MCF 10A (cell line): ENCODE results near the gene MAST2. TPM values are rescaled to one million over a fixed set of nuclear protein-coding genes. Genes with fewer than 3 reads are reported as not detected.

Experiments used
- BruUV-seq: library from RNA; stranded (reverse); fragments of 400-500 nt; replicated peaks from 2 replicates; lab custom pipeline; 2021; lab: Mats Ljungman, UMichigan
- CTCF ChIA-PET: fragments of 300-600 bp; sonication (Branson Sonifier 250); formaldehyde crosslinking; extraction: SDS; loops from one replicate; lab custom pipeline; 2021; ENCODE audit warnings: antibody characterized with exemption, inconsistent platforms; lab: Yijun Ruan, JAX
- POLR2A ChIA-PET: fragments of 300-600, 350-650 bp; sonication (Branson Sonifier 250); formaldehyde crosslinking; extraction: SDS; loops from one replicate; lab custom pipeline; 2020; ENCODE audit warnings: antibody characterized with exemption, inconsistent platforms; lab: Yijun Ruan, JAX
- DNase-seq: peaks from one replicate; pipeline ENCODE4 v3.0.0-alpha.2; 2018; ENCODE audit not compliant: unreplicated experiment
- H3K27ac Mint-ChIP-seq: one replicate; pipeline ENCODE4 v1.8.0; 2022; ENCODE audit warnings: mild to moderate bottlenecking, low read depth, mixed read lengths; ENCODE audit not compliant: unreplicated experiment
- H3K27me3 Mint-ChIP-seq: one replicate; pipeline ENCODE4 v1.8.0; 2022; ENCODE audit warnings: mixed read lengths; ENCODE audit not compliant: insufficient read depth, unreplicated experiment
- H3K36me3 Mint-ChIP-seq: one replicate; pipeline ENCODE4 v1.8.0; 2022; ENCODE audit warnings: mild to moderate bottlenecking, moderate library complexity, mixed read lengths; ENCODE audit not compliant: insufficient read depth, unreplicated experiment
- H3K4me1 Mint-ChIP-seq: one replicate; pipeline ENCODE4 v1.8.0; 2022; ENCODE audit warnings: mixed read lengths; ENCODE audit not compliant: insufficient read depth, unreplicated experiment
- H3K4me3 Mint-ChIP-seq: one replicate; pipeline ENCODE4 v1.8.0; 2022; ENCODE audit warnings: mild to moderate bottlenecking, moderate library complexity, mixed read lengths; ENCODE audit not compliant: unreplicated experiment
- H3K9me3 Mint-ChIP-seq: one replicate; pipeline ENCODE4 v1.8.0; 2022; ENCODE audit warnings: mixed read lengths; ENCODE audit not compliant: unreplicated experiment
- intact Hi-C: fragments of 100-400 bp; cut with micrococcal nuclease; formaldehyde crosslinking; loops from 2 replicates; pipeline ENCODE4 v1.14.1; 2022
- total RNA-seq: library from RNA; stranded (reverse); gene quantifications from 2 replicates; pipeline ENCODE4 v1.2.3, GENCODE V29; 2022
- TF ChIP-seq, protein P1 (sequence below): fragments of 200-600 bp; IDR thresholded peaks from one replicate; pipeline ENCODE4 v1.8.0; 2022; ENCODE audit warnings: antibody characterized with exemption, mild to moderate bottlenecking; ENCODE audit not compliant: unreplicated experiment

The MAST2 gene
- total RNA-seq, 1 experiment from 2014 or later = 33.3 TPM

GRCh38 chr1:45913183-45913683, 109.8 kb downstream of the MAST2 start:
- DNase-seq = peak; percentile 21
- intact Hi-C loops = no loop called here
- H3K9me3 Mint-ChIP-seq = no peaks in the 10 kb centered on the region
- CTCF ChIA-PET = no interaction called here
- POLR2A ChIA-PET = interaction anchor here (0.8 to 2.9 kb wide), 9 partner anchors 9 to 269 kb away, joined by 3 to 7 read pairs (median 5); no protein-coding TSS in a partner anchor
- no peaks in the 10 kb centered on the region for H3K27me3 Mint-ChIP-seq
- peak overlapping the region; percentile 12 for H3K4me3 Mint-ChIP-seq
- H3K27ac Mint-ChIP-seq = peak overlapping the region; percentile 14
- TF ChIP-seq, protein P1, sequence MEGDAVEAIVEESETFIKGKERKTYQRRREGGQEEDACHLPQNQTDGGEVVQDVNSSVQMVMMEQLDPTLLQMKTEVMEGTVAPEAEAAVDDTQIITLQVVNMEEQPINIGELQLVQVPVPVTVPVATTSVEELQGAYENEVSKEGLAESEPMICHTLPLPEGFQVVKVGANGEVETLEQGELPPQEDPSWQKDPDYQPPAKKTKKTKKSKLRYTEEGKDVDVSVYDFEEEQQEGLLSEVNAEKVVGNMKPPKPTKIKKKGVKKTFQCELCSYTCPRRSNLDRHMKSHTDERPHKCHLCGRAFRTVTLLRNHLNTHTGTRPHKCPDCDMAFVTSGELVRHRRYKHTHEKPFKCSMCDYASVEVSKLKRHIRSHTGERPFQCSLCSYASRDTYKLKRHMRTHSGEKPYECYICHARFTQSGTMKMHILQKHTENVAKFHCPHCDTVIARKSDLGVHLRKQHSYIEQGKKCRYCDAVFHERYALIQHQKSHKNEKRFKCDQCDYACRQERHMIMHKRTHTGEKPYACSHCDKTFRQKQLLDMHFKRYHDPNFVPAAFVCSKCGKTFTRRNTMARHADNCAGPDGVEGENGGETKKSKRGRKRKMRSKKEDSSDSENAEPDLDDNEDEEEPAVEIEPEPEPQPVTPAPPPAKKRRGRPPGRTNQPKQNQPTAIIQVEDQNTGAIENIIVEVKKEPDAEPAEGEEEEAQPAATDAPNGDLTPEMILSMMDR = no peak
- no TSS peak for BruUV-seq
- peaks cover 14% of the 10 kb centered on the region for H3K4me1 Mint-ChIP-seq
- H3K36me3 Mint-ChIP-seq = no peaks in the 10 kb centered on the region

DNA sequence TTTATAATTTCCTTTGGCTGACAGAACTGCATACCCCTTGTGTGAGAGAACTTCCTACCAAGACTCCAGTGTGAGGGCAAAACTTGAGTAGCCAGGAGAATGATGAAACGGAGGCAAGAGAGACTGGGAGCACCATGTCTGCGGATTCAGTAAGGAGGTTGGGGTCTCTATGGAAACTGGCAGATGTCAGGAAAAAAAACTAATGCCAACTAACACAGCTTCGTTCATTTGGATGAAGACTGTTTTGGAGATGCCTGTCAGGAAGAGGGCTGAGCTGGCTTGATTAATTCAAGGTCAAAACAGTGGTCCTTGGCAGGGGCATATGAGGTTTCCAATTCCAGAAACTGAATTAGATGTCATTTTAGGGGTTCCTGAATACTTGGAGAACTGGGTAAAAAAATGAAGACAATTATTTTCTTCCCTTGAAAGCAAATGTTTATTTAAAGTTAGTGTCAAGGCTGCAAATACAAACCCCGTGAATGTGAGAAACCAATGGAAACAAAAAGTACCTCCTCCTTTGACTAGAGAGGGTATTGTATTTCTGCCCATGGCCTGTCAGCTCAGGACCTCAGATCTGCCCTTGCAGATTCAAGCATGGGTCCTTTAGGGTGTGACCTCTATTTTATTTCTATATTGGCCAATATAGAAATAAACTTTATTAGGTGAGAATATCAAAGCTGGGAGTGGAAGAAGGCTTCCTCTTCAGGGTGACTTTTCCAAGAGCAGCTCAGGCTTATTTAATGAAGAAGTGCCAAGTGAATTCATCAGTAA, 110.5 kb downstream of the MAST2 start:
- intact Hi-C loops = no loop called here
- ChIA-PET CTCF (interaction anchor here (0.8 to 1.0 kb wide), 2 partner anchors 12 to 15 kb away, joined by 3 read pairs; no protein-coding TSS in a partner anchor), POLR2A (interaction anchor here (0.9 to 2.9 kb wide), 6 partner anchors 9 to 268 kb away, joined by 3 to 7 read pairs (median 5); no protein-coding TSS in a partner anchor)
- TF ChIP-seq, protein P1 = no peak
- H3K27me3 Mint-ChIP-seq = no peaks in the 10 kb centered on the region
- H3K4me1 Mint-ChIP-seq = peaks cover 14% of the 10 kb centered on the region
- peak overlapping the region; percentile 14 for H3K27ac Mint-ChIP-seq
- no peaks in the 10 kb centered on the region for H3K9me3 Mint-ChIP-seq
- DNase-seq = no peak
- no TSS peak for BruUV-seq
- H3K4me3 Mint-ChIP-seq = no peak overlapping the region
- no peaks in the 10 kb centered on the region for H3K36me3 Mint-ChIP-seq

DNA sequence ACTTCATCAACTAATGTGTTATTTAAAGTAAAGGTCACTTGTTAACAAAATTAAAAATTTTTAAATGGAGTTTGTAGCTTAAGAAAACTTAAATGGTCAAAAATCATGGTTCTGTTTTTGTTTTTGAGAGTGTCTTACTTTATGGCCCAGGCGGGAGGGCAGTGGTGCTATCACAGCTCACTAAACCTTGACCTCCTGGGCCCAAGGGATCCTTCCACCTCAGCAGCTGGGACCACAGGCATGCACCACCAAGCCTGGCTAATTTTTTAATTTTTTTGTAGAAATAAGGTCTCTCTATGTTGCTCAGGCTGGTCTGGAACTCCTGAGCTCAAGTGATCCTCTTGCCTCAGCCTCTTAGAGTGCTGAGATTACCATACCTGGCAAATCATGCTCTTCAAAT, 111.4 kb downstream of the MAST2 start:
- no peak overlapping the region for H3K27ac Mint-ChIP-seq
- H3K9me3 Mint-ChIP-seq = no peaks in the 10 kb centered on the region
- no peaks in the 10 kb centered on the region for H3K27me3 Mint-ChIP-seq
- BruUV-seq = no TSS peak
- CTCF ChIA-PET = no interaction called here
- no peak overlapping the region for H3K4me3 Mint-ChIP-seq
- TF ChIP-seq, protein P1 = no peak
- intact Hi-C loops = no loop called here
- H3K36me3 Mint-ChIP-seq = no peaks in the 10 kb centered on the region
- no peak for DNase-seq
- peaks cover 14% of the 10 kb centered on the region for H3K4me1 Mint-ChIP-seq
- POLR2A ChIA-PET = interaction anchor here (0.7 to 2.9 kb wide), 2 partner anchors 10 to 24 kb away, joined by 3 to 7 read pairs; no protein-coding TSS in a partner anchor

DNA sequence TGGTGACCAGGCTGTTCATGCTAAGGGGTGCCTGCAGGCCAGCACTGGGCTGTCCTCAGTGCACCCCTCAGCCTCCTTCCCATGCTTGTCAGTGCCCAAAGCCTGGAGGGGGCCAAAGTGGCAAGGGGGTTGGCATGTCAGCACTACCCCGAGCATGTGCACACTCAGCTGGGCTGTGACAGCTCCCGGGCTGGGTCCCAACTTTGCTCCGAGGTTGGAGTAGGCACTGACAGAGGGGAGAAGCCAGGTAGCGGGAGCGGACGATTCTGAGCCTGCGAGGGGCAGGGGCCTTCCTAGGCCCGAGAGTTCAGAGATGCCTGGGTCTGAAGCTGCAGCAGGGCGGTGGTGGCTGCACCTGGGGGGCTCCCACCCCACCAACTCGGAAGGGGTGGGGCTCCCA, 119.0 kb downstream of the MAST2 start:
- H3K27ac Mint-ChIP-seq = no peak overlapping the region
- TF ChIP-seq, protein P1 = no peak
- no TSS peak for BruUV-seq
- intact Hi-C loops = no loop called here
- ChIA-PET POLR2A (interaction anchor here (0.6 kb wide), 1 partner anchor 316 kb away, joined by 5 read pairs; no protein-coding TSS in a partner anchor), CTCF (no interaction called here)
- H3K4me3 Mint-ChIP-seq = no peak overlapping the region
- H3K36me3 Mint-ChIP-seq = no peaks in the 10 kb centered on the region
- H3K9me3 Mint-ChIP-seq = no peaks in the 10 kb centered on the region
- H3K4me1 Mint-ChIP-seq = no peaks in the 10 kb centered on the region
- no peaks in the 10 kb centered on the region for H3K27me3 Mint-ChIP-seq
- no peak for DNase-seq
